GM19455 (cell line): Measurements from ENCODE around the gene ZNRF2.
"Not testable (repeated sequence)": the region's sequence is repeated elsewhere in the genome, so short reads cannot be mapped to it uniquely, and the experiment has no call there.

ENCODE experiments used
- ATAC-seq: cut with Tn5 transposase; IDR thresholded peaks from one replicate; pipeline ENCODE4 v1.9.1; 2021; ENCODE audit not compliant: unreplicated experiment

ZNRF2 gene

DNA sequence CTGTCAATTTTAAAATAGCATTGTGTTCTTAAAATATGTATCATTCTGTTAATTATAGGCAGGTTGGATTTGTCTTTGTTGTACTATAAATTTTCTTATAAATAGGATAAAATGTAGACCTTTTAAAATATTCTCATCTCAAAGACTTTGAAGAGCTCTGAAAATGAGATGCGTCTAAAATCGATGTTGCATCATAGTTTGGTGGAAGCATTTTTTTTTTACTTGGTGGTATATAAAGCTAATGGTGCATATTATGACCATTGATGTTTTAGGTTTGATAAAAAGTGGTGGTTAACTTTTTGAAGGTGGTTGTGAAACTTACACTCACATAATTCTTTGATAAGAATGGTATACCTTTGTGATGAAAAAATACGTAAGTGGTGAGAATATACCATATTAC lies 69.1 kb downstream of the ZNRF2 start:
- no peak for ATAC-seq

DNA sequence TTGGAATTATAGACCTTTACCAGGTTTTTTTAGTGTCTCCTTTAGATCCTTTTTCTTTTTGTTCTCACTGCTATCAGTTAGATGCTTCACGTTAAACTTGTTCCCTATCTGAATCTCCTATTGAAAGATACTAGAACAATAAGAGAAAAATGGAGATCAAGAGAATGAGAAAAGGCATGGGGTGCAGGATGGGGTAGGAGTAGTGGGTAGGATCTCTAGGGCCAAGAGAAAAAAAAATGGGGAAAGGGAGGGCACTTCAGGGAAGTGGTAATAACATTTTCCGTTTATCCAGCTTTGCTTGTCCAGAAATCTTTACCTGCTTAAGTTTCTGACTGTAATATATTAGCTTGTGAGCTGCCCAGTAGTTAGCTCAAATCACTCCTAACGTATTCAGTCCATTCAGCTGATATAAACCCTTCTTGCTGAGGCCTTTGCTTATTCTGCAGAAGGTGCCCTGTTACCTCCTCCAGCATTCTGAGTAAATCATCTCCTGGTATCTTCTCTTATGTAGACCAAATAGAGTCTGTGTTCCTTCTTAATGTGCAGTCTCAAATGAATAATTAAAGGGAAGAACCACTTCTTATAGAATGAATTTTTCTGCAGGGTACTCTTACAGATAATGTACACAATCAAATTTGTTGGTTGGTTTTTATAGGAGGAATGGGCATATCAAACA lies 69.7 kb downstream of the ZNRF2 start:
- ATAC-seq: no peak

DNA sequence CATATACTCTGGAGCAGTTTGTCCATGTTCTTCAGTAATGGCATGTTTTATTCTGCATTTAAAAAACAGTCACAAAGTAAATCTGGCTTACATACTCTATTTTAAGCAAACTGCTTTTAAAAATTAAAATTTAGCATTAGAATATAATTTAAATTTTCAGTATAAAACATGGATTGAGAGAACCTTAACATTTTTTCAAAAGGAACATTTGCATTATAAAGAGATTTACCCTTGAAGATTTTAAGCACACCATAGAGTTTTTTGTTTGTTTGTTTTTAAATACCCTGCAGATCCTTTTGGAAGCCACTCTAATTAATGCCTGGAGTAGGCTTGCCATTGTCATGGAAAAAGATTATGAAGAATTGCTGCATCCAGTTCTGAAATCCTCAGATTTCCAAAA lies 70.4 kb downstream of the ZNRF2 start:
- no peak for ATAC-seq

DNA sequence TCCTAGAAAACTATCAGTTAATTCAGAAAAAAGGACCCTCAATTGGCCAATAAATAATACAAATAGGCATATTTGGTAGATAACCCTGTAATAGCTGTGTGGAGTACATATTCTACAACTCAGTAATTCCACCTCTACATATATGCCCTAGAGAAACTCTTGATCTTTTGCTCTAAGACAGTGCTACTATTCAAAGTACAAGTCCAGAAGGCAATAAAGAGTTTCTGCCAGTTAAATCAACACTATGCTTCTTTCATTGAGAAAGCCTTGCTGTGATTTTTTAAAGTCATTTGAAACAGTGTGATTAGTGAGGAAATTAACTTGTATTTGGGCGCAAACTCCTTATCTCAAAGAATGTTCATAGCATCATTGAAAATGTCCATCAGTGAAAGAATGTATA lies 75.6 kb downstream of the ZNRF2 start:
- ATAC-seq: no peak

DNA sequence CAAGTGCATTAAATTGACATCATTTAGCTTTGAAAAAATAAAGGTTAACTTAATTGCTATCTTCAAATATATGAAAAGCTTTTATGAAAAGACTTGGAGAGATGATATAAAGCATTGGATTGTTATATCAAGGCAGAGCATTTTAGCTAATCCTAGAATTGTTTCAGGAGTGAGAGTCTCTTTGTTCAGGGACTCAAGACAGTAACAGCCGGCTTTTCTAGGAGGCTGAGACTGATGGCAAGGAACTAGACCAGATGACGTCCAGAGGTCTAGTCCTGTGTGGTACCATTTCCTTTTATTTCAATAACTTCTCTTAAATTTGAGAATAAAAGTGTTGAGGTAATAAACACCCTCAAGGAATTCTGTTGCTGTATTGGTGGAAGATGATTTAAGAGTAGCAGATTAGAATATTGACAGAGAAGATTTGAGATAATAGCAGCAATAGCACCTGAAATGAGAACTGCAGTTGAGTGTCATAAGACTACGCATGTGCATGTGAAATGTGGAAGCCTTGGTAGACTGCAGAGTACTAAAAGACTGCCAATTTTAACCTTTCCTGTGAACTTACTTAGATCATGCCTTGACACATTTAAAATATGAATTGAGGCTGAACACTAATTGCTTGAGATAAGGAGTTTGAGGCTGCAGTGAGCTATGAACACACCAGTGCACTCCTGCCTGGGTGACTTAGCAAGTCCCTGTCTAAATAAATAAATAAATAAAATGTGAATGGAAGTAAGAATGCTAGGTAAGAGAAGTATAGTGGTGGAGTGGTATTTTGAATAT lies 79.6 kb downstream of the ZNRF2 start:
- ATAC-seq: no peak

DNA sequence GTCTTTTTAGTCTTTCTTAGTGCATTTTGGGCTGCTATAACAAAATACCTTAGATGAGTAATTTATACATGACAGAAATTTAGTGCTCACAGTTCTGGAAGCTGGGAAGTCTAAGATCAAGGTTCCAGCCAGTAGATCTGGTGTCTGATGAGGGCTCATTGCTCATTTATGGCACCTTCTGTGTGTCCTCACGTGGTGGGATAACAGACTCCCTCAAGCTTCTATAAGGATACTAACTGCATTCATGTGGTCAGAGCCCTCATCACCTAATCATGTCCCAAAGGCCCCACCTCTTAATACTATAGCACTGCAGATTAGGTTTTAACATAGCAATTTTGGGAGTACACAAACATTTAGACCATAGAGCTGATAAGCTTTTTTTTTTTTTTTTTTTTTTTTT lies 80.4 kb downstream of the ZNRF2 start:
- no peak for ATAC-seq

DNA sequence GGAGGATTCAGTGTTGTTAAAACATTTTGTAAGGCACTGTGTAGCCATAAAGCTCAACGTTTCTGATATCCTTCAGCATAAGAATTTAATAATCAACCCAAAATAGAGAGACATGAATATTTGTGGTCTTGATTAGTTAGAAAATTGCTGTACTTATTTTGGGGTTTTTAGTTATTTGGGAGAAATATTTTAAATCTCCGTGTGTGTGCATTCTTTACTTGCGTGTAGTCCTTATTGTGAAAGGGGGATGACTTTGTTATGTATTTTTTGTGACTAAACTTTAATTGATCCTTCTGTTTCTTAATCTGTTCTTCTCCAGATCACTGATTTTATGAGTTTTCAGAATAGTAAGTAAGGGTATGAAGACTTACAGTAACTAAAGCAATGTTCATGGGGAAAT lies 81.2 kb downstream of the ZNRF2 start:
- no peak for ATAC-seq

DNA sequence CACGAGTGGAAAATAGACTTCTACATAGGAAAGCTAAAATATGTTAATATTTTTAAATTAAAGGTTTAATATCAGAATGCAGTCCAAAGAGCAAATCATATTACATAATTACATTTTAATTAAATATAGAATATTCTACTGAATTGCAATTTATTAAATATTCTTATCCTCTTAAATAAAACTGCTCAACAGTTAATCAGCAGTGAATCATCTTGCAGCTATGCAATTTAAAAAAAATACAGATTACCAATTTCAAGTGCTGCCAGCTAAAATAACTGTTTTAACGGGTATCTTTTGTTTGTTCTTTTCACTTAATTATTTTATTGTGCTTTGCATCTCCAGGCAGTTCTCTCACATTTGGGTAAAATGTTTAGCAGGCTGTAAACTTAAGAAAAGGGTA lies 82.2 kb downstream of the ZNRF2 start:
- ATAC-seq: no peak

DNA sequence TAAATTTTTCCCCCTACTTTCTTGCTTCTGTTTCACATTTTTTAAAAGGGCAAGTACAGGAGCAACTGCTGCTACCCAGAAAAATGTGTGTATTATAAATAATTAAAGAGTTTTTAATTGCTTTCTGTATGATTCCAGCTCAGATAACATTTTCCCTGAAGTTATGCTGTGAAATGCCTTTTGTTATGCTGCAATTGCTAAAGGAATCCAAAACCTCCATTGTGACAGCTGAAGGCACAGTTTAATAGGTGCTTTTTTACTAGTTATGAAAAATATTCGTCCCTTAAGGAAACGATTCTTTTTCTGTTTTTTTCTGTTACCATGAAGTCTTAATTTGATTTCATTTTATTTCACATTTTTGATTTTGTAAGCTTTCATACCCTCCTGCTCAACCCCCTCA lies 83.2 kb downstream of the ZNRF2 start:
- no peak for ATAC-seq

DNA sequence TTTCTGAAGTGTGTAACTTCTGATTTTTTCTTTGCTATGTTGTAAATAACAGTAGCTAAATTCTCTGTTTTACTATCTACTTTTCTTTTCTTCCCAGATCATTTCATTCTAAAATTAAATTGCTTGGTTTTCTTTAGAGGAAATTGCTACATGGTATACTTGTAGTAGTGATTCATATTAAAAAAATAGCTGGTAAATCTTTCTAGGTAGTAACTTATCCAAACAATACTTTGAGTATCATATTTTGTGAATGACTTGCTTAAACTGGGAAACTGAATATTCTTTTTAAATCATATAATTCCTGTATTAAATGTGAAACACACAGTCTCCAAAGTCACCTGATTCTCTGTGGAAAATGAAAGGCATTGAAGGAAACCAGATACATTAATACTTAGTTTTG lies 85.5 kb downstream of the ZNRF2 start:
- ATAC-seq: no peak

DNA sequence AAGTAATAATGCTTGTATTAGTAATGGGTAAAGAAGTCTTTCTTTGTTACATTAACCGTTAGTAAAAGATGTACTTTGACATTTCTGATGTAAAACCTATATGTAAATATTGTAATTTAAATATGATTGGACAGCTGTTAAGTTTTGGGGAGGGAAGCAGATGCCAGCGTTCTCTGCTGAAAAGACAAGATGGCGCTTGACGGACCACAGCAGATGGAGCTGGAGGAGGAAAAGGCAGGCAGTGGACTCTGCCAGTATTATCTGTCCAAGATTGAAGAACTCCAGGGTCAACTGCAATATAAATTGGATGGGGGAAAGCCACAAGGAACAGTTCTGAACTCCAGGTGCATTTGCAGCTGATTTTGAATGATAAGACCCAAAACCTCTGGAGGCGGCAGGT lies 86.9 kb downstream of the ZNRF2 start:
- no peak for ATAC-seq

DNA sequence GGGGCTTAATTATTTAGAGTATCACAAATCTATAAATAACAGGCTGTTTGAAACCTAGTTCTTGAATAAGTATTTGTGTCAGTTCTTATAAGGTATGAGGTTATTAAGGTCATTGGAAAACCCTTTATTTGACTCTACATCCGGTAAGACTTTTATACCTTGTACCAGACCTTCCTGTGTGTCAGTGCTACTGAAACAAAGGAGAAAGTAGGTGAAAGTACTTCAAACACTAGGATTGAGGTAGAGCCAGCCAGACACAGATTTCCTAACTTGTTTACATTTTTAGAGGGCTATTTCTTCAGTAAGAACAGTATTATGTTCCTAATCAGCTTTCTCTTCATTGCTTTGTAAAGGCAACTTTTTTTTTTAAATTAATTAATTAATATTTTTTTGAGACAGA lies 93.9 kb downstream of the ZNRF2 start:
- no peak for ATAC-seq

DNA sequence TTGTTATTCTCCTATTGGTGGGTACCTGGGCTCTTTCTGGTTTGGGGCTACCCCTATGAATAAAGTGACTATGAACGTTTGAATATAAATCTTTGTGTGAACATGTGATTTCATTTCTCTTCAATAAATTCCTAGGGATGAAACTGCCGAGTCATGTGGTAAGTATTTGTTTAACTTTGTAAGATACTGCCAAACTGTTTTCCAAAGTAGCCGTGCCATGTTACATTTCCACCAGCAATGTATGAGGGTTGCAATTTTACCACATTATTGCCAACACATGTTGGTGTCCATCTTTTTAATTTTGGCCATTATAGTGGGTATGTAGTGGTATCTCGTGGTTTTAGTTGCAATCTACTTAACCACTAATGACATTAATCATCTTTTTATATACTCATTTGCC lies 94.7 kb downstream of the ZNRF2 start:
- no peak for ATAC-seq

DNA sequence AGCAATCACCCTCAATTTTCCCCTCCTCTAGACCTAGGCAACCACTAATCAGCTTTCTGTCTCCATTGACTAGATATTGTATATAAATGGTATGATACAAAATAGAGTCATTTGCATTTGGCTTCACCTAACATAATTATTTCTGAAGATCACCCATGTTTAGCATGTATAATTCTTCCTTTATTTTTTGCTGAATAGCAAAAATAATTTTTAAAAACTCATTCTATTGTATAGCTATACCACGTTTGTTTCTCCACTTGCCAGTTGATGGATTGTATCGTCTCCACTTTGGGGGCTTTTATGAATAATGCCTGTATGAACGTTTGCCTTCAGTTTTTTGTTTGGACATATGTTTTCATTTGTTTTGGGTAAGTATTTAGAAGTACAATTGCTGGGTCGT lies 95.3 kb downstream of the ZNRF2 start:
- ATAC-seq: no peak

DNA sequence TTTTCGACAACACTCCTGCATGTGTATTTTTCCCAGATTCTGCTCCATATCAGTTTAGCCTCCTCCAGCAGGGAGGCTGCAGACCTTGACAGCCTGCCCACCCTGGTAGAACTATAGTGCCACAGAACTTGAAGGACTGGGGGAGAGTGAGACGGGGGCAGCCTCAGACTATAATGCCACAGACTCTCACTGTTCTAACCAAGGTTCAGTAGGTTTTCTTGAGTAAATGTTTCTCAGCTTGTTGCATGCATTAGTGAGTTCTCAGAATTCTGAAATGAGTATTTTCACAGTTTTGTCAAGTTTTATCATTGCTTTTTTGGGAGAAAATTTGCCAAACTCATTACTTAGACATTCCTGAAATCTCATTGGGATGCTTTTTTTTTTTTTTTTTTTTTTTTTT lies 95.9 kb downstream of the ZNRF2 start:
- no peak for ATAC-seq

DNA sequence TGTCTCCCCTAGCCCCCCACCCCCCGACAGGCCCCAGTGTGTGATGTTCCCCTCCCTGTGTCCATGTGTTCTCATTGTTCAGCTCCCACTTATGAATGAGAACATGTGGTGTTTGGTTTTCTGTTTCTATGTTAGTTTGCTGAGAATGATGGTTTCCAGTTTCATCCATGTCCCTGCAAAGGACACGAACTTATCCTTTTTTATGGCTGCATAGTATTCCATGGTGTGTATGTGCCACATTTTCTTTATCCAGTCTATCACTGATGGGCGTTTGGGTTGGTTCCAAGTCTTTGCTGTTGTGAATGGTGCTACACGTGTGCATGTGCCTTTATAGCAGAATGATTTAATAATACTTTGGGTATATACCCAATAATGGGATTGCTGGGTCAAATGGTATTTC lies 96.4 kb downstream of the ZNRF2 start:
- not testable (repeated sequence) for ATAC-seq

DNA sequence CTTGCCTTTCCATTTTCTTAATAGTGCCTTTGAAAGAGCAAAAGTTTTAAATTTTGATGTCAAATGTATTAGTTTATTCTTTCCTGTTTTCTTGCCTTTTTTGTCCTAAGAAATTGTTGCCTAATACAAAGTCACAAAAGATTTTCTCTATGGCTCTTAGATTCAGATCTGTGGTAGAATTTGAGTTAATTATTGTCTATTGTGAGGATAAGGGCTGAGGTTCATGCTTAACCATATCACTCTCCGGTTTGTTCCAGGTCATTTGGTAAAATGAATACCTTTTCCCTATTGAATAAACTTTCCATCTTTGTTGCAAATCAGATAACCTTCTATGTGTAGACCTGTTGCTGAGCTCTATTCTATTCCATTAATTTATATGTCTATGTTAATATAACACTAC lies 98.2 kb downstream of the ZNRF2 start:
- no peak for ATAC-seq

DNA sequence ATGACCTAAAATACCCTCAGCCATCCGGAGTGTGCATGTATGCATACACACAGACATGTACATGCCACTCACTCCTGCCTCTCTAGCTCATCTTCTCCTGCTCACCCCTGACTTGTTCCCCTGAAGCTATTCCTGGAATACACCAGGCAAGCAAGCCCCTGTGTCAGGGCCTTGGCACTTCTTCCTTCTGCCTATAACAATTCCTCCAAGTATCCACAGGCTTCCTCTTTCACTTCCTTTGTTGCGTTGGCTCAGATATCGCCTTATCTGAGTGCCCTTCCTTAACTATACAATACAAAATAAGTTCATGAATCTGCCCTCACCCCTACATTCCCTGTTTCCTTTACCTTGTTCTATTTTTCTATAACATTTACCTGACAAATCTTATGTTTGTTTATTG lies 105.4 kb downstream of the ZNRF2 start:
- ATAC-seq: no peak

DNA sequence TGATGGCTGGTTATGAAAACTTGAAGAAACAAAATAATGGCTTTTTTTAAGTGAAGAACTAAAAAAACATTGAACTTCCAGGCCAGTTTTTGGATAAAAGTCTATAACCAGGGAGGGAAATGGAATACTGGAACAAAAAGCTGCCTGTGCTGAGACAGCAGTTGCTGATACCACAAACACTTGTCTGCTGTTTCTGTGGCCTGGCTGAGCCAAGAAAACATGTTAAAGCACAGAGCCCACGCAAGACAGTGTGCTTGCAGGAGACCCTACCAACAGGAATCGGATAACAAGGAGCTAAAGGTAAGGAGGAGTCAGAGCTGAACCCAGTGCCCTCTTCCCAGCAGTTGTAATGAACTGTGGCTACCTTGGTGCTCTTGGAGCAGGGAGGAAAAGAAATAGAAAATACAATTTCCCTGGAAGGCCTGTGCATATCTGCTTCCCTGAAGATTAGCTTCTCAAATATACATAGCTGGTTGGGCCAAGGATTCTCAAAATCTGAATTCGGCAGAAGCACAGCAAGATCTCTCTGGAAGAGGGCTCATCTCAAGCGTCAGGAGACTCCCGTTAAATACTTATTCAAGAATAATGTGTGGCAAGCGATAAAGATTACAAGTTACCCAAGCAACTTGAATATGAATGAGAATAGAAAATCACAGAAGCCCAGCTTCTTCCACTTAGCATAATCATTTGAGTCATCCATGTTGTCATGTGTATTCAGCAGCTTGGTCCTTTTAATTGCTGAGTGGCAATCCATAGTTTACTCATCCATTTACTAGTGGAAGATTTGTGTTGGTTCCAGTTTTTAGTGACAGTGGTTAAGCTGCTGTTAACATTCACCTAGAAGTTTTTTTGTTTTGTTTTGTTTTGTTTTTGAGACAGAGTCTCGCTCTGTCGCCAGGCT lies 106.6 kb downstream of the ZNRF2 start:
- no peak for ATAC-seq

DNA sequence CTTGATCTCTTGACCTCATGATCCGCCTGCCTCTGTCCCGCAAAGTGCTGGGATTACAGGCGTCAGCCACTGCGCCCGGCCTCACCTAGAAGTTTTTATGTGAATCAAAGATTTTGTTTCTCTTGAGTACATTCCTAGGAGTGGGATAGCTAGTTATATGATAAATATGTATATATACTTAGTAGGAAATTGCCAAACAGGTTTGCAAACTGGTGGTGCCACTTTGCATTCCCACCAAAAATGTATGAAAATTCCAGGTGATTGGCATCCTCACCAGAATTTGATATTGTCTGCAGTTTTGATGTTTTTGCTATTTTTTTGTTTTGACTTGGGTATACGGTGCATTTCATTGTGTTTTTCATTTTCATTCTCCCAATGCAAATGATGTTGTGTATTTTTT lies 107.4 kb downstream of the ZNRF2 start:
- ATAC-seq: no peak

DNA sequence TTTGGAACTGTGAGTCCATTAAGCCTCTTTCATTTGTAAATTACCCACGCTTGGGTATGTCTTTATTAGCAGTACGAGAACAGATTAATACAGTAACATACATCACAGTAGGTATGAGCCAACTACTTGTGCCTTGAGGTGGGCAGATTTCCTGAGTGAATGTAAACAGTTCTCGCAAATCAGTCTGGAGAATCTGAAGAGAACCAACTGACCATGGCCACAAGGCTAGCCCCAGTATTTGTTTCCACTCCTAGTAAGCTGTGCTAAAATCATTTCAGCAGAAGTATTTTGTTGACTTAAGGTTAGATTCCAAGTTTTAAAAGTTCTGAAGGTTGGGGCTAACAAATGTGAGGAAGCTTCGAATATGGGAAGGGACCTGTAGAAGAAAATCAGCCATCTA lies 111.3 kb downstream of the ZNRF2 start:
- ATAC-seq: no peak

DNA sequence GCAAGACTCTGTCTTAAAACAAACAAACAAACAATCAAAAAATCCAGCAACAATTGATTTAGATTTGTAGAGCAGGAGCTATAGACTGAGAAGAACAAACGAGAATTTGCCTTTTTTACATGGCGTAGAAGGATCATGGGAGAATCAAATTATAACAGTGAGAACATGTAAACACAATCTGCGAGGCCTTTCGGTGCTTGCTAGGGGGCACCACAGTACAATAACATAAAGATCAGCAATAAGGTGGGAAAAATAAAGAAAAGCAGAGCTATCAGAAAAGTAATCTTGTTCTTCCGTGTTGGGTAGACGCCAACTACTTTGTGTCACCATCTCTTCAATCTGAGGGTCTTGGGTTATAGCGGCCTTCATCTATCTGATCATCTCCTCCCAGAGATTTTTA lies 112.0 kb downstream of the ZNRF2 start:
- no peak for ATAC-seq
